Activated naive CD8-positive, alpha-beta T cell treated with anti-CD3 and anti-CD28 coated beads, Interleukin-2, amount 50 U/mL, for 24 hours (primary cell): ENCODE results near the gene CELF2.

Source experiments
- ATAC-seq: fragments of 150-1000 bp; cut with Tn5 transposase; one replicate; pipeline ENCODE4 v1.10.0; 2021
- DNase-seq: peaks from one replicate; pipeline ENCODE4 v3.0.0; 2021
- H3K27ac Mint-ChIP-seq: one replicate; pipeline ENCODE4 v1.8.0; 2021; ENCODE audit warnings: mild to moderate bottlenecking, mixed read lengths
- H3K27me3 Mint-ChIP-seq: one replicate; pipeline ENCODE4 v1.8.0; 2021; ENCODE audit warnings: mixed read lengths
- H3K36me3 Mint-ChIP-seq: one replicate; pipeline ENCODE4 v1.8.0; 2021; ENCODE audit warnings: low read depth, mixed read lengths
- H3K4me1 Mint-ChIP-seq: one replicate; pipeline ENCODE4 v1.8.0; 2021; ENCODE audit warnings: mixed read lengths
- H3K4me3 Mint-ChIP-seq: one replicate; pipeline ENCODE4 v1.8.0; 2021; ENCODE audit warnings: mild to moderate bottlenecking, moderate library complexity, mixed read lengths
- H3K9me3 Mint-ChIP-seq: one replicate; pipeline ENCODE4 v1.8.0; 2021; ENCODE audit warnings: mixed read lengths

CELF2 gene

GRCh38 chr10:11024596-11024995 lies 6.9 kb downstream of the CELF2 start:
- peaks cover 47% of the 10 kb centered on the region for H3K27me3 Mint-ChIP-seq
- H3K27ac Mint-ChIP-seq = no peak overlapping the region
- no peaks in the 10 kb centered on the region for H3K4me1 Mint-ChIP-seq
- H3K4me3 Mint-ChIP-seq = no peak overlapping the region
- no peak for DNase-seq
- H3K36me3 Mint-ChIP-seq = no peaks in the 10 kb centered on the region
- no peak for ATAC-seq
- no peaks in the 10 kb centered on the region for H3K9me3 Mint-ChIP-seq

DNA sequence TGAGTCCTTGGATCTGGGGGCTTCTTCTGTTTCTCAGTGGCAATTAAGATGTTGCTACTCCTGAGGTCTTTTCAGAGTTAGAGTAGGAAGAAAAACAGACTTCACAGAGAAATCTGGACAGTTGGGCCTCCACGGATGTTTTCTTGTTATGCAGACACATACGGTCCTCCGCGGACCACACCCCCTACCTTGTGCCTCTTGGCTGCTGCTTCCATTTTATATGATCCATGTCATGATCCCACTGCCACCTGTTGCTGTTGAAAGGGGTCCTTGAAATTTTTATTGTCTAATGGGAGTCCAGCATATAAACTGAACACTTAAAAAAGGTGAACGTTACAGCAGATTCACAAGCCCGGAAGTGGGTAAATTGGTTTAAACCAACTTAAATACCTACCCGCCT lies 8.3 kb downstream of the CELF2 start:
- Mint-ChIP-seq H3K4me3 (no peak overlapping the region), H3K36me3 (no peaks in the 10 kb centered on the region), H3K9me3 (no peaks in the 10 kb centered on the region), H3K4me1 (no peaks in the 10 kb centered on the region), H3K27ac (no peak overlapping the region), H3K27me3 (peaks cover 34% of the 10 kb centered on the region)
- no peak for DNase-seq
- no peak for ATAC-seq

DNA sequence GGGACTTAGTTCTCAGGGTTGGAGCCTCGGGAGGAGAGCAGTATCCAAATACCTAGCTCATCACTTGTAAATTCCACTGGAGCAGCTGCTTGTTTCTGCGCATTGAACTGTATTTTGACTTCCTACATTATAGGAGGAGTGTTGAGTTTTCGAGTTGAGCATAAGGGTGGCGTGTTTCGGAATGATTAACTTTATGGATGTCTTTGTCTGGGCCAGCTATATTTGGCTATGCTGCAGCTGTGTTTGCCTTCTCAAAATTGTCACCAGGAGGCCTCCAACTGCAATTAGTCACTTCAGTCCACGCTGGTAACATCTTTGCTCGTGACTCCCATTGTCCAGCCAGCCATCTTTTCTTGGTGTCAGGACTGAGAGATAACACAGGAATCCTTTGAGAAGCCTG lies 9.1 kb downstream of the CELF2 start:
- H3K4me1 Mint-ChIP-seq = no peaks in the 10 kb centered on the region
- peaks cover 28% of the 10 kb centered on the region for H3K27me3 Mint-ChIP-seq
- no peaks in the 10 kb centered on the region for H3K9me3 Mint-ChIP-seq
- ATAC-seq = no peak
- no peak overlapping the region for H3K4me3 Mint-ChIP-seq
- no peaks in the 10 kb centered on the region for H3K36me3 Mint-ChIP-seq
- DNase-seq = no peak
- no peak overlapping the region for H3K27ac Mint-ChIP-seq

DNA sequence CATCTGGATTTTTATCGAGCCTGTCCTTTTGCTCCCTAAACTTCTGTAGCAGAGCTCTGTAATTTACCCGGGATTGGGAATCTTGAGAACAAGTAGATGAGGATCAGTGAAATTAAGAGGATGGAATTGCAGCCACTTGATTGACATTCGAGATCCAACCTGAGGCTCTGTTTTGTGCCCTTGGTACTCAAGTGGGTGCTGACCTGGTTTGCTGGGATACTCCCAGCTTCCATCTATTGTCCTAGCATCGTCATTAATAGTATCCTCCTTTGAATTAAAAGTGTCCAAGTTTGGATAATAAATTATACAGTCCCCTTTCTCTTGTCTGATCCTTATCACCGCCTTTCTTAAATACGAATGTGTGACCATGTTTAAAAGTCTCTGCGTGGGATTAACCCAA lies 17.1 kb downstream of the CELF2 start:
- no peaks in the 10 kb centered on the region for H3K9me3 Mint-ChIP-seq
- no peaks in the 10 kb centered on the region for H3K36me3 Mint-ChIP-seq
- DNase-seq (no peak), ATAC-seq (no peak)
- no peaks in the 10 kb centered on the region for H3K4me1 Mint-ChIP-seq
- peaks cover 9% of the 10 kb centered on the region for H3K27me3 Mint-ChIP-seq
- no peak overlapping the region for H3K27ac Mint-ChIP-seq
- no peak overlapping the region for H3K4me3 Mint-ChIP-seq

GRCh38 chr10:11035301-11035991 lies 17.8 kb downstream of the CELF2 start:
- no peak overlapping the region for H3K4me3 Mint-ChIP-seq
- H3K36me3 Mint-ChIP-seq = no peaks in the 10 kb centered on the region
- DNase-seq = no peak
- no peaks in the 10 kb centered on the region for H3K4me1 Mint-ChIP-seq
- H3K27ac Mint-ChIP-seq = no peak overlapping the region
- ATAC-seq = no peak
- no peaks in the 10 kb centered on the region for H3K9me3 Mint-ChIP-seq
- H3K27me3 Mint-ChIP-seq = peaks cover 9% of the 10 kb centered on the region

DNA sequence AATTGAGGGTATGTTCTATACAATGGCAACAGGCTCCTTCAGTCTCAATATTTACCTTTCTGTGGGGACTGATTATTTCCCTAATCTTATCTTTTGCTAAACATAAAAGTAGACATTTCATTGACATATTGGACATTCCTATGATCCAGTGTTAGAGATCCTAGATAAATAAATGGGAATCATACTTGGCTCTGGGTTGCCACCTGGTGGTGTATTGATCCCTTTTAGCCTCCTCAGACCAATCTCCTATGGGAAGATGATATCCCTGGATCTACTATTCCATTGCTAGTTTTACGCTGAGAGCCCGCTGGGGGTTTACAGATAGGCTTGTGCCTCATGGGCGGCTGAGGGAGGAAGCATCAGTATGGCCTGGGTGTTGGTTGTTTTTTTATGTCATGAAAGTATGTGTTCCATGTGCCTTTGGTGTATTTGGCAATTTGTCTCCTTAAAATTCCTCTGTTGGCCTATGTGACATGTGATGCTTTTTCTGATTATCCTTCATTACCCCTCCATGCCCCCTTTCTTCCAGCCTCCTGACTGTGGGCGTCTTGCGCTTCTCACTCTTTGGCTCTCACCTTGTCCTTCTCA lies 18.8 kb downstream of the CELF2 start:
- H3K27ac Mint-ChIP-seq = no peak overlapping the region
- no peak for DNase-seq
- no peaks in the 10 kb centered on the region for H3K4me1 Mint-ChIP-seq
- H3K36me3 Mint-ChIP-seq = no peaks in the 10 kb centered on the region
- H3K4me3 Mint-ChIP-seq = no peak overlapping the region
- ATAC-seq = no peak
- H3K27me3 Mint-ChIP-seq = peaks cover 9% of the 10 kb centered on the region
- H3K9me3 Mint-ChIP-seq = no peaks in the 10 kb centered on the region

- Mint-ChIP-seq H3K27me3 (peaks cover 12% of the 10 kb centered on the region), H3K4me3 (no peak overlapping the region)
- no peak for ATAC-seq
Measured at GRCh38 chr10:11037991-11038390, 20.3 kb downstream of the CELF2 start.

DNA sequence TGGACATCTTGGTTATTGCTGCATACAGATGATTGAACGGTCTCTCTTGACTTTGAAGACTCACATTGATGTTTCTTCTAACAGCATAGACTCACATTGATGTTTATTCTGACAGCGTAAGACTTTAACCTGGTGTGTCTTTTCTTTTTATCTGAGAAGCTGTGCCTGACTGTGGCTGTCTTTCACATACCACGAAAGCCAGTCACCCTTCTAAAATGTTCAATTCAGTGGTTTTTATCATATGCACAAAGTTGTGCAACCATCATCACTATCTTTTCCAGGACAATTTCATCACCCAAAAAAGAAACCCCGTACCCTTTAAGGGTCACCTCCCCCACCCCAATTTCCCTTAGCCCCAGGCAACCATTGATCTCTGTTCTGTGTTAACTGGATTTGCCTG lies 24.7 kb downstream of the CELF2 start:
- Mint-ChIP-seq H3K9me3 (no peaks in the 10 kb centered on the region), H3K36me3 (no peaks in the 10 kb centered on the region), H3K27ac (no peak overlapping the region), H3K4me3 (no peak overlapping the region), H3K4me1 (no peaks in the 10 kb centered on the region), H3K27me3 (peaks cover 9% of the 10 kb centered on the region)
- no peak for ATAC-seq
- DNase-seq = no peak

More at GRCh38 chr10:11037991-11038390, 20.3 kb downstream of the CELF2 start:
- no peak for DNase-seq
- H3K9me3 Mint-ChIP-seq = no peaks in the 10 kb centered on the region
- no peaks in the 10 kb centered on the region for H3K4me1 Mint-ChIP-seq
- H3K27ac Mint-ChIP-seq = no peak overlapping the region
- H3K36me3 Mint-ChIP-seq = no peaks in the 10 kb centered on the region

DNA sequence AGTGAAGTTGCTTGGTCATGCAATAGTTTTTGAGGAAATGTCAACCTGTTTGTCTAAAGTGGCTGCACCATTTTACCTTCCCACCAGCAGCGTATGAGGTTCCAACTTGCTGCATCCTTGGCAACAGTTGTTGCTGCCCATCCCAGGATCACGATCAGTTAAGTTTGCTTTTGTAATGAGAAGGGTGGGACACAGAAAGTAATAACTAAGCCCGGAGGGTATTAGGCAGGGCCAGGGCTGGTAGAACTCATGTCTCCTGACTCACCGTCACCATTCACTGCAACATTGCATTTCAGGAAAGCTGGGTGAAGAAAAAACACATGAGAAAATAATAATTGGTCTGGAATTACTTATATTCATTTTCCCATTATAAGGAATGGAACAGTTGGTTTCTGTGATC lies 25.4 kb downstream of the CELF2 start:
- peaks cover 7% of the 10 kb centered on the region for H3K27me3 Mint-ChIP-seq
- ATAC-seq (no peak), DNase-seq (no peak)
- no peaks in the 10 kb centered on the region for H3K4me1 Mint-ChIP-seq
- H3K9me3 Mint-ChIP-seq = no peaks in the 10 kb centered on the region
- no peak overlapping the region for H3K4me3 Mint-ChIP-seq
- H3K27ac Mint-ChIP-seq = no peak overlapping the region
- H3K36me3 Mint-ChIP-seq = no peaks in the 10 kb centered on the region

GRCh38 chr10:11043446-11044127 lies 25.9 kb downstream of the CELF2 start:
- ATAC-seq (no peak), DNase-seq (no peak)
- Mint-ChIP-seq H3K27ac (no peak overlapping the region), H3K9me3 (no peaks in the 10 kb centered on the region), H3K4me1 (no peaks in the 10 kb centered on the region), H3K36me3 (no peaks in the 10 kb centered on the region), H3K27me3 (peaks cover 6% of the 10 kb centered on the region), H3K4me3 (no peak overlapping the region)

DNA sequence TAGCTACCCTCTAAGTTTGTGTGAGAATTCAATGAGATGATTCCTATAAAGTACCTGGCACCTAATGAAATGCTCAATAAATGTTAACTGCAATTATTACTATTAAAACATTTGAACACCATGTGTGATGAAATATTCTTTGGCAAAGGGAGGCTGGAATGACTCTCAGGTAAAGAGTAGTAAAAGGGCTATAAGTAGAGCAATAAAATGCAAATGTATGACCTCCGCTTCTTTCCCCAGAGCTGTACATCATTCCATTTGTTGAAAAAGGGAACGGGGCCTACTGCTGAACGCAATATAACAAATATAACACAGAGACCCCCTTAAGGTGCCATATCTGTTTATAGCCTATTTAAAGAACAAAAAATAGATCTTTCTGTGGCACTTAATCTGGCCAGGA lies 27.8 kb downstream of the CELF2 start:
- Mint-ChIP-seq H3K9me3 (no peaks in the 10 kb centered on the region), H3K4me1 (no peaks in the 10 kb centered on the region), H3K36me3 (no peaks in the 10 kb centered on the region), H3K27me3 (peaks cover 6% of the 10 kb centered on the region), H3K27ac (no peak overlapping the region), H3K4me3 (no peak overlapping the region)
- DNase-seq (no peak), ATAC-seq (no peak)

- no peaks in the 10 kb centered on the region for H3K36me3 Mint-ChIP-seq
- H3K9me3 Mint-ChIP-seq = no peaks in the 10 kb centered on the region
- H3K4me3 Mint-ChIP-seq = no peak overlapping the region
- H3K27ac Mint-ChIP-seq = no peak overlapping the region
- no peak for DNase-seq
- peaks cover 8% of the 10 kb centered on the region for H3K27me3 Mint-ChIP-seq
- H3K4me1 Mint-ChIP-seq = no peaks in the 10 kb centered on the region
- ATAC-seq = no peak
Measured at GRCh38 chr10:11045995-11046775, 28.5 kb downstream of the CELF2 start.

DNA sequence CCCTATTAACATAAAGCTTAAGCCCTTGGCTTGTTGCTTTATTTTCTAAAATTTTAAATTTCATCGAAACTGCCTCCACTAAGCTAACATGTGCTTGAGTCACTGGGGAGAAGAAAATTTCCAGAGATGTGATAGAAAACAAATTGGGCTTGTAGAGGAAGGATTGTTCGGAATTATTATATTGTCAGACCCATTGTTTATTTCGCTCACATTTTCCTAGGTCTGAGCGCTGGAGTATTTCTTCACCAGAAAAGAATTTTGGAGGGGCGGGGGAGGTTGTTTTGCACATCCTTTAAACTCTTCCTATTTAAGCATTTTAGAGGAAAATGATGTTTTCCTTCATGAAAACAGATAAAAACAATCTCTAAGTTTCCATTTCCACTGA lies 29.1 kb downstream of the CELF2 start:
- Mint-ChIP-seq H3K27ac (no peak overlapping the region), H3K9me3 (no peaks in the 10 kb centered on the region), H3K4me3 (no peak overlapping the region), H3K4me1 (no peaks in the 10 kb centered on the region), H3K27me3 (peaks cover 8% of the 10 kb centered on the region), H3K36me3 (no peaks in the 10 kb centered on the region)
- ATAC-seq (no peak), DNase-seq (no peak)

DNA sequence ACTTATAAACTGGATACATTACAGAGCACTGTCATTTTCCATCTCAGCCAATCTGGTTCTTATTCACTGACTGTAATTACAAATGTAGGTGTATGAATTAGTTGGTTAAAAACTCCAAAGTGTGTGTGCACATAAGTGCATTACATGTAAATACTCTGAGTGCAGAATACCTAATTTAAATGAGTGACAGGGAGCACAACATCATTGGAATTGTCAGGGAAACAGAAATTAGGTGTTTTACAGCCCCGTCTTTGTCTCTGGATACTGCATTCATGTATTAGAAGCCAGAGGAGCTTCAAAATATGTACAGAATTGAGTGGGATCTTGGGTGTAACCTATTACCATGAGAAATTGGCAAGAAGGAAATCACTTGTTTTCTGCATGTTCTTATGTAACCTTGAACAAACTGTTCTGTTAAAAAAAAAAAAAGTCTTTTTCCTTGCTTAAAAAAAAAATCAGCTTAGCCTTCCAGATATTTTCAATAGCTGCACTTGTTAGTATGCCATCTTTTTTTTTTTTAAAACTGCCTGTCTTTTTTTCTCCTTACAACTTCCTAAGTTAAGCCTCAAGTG lies 31.1 kb downstream of the CELF2 start:
- Mint-ChIP-seq H3K4me3 (no peak overlapping the region), H3K27ac (no peak overlapping the region), H3K36me3 (no peaks in the 10 kb centered on the region), H3K4me1 (no peaks in the 10 kb centered on the region), H3K9me3 (no peaks in the 10 kb centered on the region), H3K27me3 (peaks cover 5% of the 10 kb centered on the region)
- DNase-seq (no peak), ATAC-seq (no peak)
